Hematopoietic multipotent progenitor cell treated with erythropoietin and hydrocortisone succinate and interleukin-3 and kit ligand, for 6 days (in vitro differentiated cells): ENCODE data around the gene BAX.
A peak's percentile ranks its signal among the peaks of the same experiment; 100 is the strongest.

Source experiments
- DNase-seq: peaks from one replicate; pipeline ENCODE4 v3.0.0-alpha.2; 2015

The BAX gene

DNA sequence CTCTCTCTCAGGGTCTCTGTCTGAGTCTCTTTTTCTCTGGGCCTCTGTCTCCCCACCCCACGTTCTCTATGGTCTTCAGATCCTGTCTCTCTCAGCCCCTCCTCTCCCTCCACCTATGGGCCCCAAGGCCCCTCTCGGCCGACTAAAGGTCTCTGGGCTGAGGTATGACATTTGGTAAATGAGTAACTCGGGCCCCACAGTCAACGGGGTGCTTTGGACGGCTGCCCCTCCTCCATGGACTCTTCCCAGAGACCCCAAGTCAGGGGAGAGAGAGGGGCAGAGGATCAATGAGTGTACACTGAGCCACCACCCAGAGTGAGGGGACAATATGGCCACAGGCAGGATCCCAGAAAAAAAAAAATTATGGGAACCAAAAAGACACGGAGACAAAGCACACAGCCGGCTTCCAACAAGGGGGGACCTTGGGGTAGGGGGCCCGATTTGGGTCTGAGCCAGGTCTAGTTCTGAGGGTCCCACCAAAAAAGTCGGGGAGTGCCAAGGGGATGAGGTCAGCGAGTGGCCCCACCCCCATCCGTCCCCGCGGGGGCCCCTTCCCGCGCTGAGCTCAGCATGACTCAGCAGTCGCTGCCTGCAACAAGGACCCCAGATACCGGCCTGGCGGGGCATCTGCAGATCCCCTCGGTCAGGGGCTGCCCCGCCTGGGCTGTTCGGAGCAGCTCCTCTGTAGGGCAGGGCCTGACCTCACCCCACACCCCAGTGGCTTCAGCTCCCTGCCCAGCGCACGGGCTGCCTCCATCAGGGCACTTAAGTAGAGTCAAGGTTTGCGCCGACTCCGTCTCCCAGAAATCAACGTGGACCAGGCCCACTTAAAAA is 8.9 kb downstream of the BAX start:
- DNase-seq = peak; percentile 91

DNA sequence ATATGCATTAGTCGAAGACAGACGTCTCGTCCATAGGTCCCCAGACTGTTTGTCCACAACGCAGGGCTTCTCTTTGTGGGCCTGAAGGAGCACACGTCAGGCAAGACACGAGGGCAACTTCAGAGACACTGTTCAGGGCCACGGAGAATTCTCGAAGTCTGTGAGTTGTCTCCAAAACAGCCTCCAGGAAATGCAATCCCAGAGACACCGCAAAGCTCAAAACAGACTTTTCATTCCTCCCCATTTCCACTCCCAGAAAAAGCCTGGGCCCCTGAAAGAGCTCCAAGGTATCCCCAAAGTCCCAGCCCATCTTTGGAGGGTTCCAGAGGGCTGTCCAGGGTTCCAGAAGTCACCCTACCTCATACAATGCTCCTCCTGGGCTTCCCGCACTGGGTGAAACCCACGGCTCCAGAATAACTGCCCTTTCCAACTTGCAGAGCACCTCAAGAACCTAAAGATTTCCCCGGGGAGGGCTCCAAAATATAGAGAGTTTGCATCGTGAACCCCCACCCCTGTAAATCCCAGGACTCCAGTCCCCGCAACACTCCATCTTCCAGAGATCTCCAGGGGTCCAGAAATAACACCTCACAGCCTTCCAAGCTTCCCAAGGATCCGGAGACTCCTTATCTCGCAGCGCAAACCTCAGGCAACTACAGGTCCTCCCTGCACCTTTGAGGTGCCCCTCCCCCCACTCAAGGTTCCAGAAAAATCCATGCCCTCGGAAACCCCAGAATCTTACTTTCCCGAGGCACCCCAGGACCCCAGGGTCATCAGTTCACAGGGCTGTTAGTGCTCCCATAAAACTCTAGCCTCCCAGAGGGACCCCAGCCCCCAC is 9.7 kb downstream of the BAX start:
- DNase-seq = no peak

GRCh38 chr19:48965040-48965805 is 10.5 kb downstream of the BAX start, which contains the start of gene FTL:
Gene FTL (plus strand): TSS chr19:48965309. CDS start chr19:48965508, 199 bp downstream.
- peak; percentile 98 for DNase-seq

DNA sequence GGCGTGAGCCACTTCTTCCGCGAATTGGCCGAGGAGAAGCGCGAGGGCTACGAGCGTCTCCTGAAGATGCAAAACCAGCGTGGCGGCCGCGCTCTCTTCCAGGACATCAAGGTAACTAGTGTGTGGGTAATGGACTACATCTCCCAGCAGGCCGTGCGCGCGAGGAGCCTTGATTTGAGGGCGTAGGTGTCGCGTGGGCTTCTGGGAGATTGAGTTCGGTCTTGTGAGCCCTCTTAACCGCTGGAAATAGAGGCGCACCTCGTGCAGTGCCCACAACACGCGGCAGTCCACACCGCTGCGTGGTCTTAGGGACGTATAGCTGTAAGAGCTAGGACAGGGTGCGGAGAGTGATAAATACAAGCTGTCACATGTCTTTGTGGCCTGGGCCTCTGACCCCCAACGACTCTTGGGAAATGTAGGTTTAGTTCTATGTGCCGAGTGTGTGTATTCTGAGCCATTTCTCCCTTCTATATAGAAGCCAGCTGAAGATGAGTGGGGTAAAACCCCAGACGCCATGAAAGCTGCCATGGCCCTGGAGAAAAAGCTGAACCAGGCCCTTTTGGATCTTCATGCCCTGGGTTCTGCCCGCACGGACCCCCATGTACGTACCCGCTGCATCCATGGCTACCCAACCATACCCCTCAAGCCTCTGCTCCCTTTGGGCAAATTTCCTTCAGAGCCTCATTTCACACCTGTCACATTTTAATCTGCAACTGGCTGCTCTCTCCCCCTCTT is 11.3 kb downstream of the BAX start:
- DNase-seq = peak; percentile 94

DNA sequence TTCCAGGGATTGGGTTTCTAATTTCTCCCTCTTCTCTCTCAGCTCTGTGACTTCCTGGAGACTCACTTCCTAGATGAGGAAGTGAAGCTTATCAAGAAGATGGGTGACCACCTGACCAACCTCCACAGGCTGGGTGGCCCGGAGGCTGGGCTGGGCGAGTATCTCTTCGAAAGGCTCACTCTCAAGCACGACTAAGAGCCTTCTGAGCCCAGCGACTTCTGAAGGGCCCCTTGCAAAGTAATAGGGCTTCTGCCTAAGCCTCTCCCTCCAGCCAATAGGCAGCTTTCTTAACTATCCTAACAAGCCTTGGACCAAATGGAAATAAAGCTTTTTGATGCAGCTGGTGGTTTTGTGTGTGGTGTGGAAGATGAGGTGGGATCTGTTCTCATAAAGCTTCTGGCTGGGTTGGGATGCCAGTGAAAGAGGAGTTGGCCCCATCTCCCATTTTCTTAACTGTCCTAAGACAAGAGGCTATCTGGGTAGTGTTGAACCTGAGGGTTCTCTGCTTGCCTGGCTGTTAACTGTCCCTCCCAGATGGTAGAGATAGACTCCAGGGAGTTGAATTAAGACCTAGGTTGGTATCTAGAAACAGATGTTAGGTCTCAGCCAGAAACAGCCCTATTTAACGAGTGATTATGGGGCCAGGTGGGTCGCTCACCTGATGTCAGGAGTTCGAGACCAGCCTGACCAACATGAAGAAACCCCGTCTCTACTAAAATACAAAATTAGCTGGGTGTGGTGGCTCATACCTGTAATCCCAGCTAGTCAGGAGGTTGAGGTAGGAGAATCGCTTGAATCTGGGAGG is 12.1 kb downstream of the BAX start:
- DNase-seq = peak; percentile 64

DNA sequence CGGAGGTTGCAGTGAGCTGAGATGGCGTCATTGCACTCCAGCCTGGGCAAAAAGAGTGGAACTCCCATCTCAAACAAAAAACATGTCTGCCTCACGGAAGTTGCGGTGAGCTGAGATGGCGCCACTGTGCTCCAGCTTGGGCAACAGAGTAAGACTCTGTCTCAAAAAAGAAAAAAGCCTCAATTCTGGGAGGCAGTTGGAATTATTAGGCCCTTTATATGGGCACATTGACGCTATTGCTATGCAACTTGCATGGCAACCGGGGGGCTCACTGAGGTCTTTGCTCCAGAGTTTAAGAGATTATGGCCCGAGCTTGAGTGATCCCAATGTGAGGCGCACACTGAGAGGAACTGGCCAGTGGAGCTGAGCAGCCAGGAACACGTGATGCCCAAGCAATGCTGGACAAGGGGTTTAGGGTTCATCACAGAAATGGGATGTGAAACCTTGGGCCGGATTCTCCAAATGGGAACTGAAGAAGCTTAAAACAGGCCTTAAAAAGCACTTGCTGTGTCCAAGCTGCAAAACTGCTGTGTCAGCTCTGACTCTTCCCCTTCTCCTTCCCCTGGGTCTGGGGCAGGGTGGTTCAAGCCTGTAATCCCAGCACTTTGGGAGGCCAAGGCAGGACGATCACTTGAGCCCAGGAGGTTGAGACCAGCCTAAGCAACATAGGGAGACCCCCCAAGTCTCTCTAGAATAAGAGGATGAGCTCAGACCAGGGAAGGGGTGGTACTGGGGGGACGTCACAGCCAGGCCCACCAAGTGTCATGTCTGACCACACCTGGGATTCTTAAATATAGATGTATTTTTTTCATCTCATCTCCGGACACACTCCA is 12.9 kb downstream of the BAX start:
- peak; percentile 49 for DNase-seq

DNA sequence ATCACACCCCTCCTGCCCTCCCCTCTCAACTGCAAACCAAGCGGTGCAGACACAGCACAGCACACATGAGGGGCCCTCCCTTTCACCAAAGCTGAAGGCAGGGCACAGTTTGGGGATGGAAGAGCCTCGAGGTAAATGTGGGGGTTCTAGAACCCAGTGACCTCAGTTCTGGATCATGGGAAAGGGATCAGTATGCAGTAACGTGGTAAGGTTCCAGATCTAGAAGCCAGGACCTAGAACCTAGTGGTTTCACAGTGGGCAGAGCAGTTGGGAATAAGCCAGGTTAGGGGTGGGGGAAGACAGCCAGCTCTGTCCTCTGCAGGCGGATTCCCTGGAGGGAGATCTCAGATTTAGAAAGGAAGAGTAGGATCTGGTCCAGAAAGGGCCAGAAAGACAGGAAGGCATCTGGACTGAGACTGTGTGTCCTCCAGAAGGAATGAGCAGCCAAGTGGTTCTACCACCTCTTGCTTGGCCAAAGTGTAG is 13.5 kb downstream of the BAX start:
- peak; percentile 27 for DNase-seq

DNA sequence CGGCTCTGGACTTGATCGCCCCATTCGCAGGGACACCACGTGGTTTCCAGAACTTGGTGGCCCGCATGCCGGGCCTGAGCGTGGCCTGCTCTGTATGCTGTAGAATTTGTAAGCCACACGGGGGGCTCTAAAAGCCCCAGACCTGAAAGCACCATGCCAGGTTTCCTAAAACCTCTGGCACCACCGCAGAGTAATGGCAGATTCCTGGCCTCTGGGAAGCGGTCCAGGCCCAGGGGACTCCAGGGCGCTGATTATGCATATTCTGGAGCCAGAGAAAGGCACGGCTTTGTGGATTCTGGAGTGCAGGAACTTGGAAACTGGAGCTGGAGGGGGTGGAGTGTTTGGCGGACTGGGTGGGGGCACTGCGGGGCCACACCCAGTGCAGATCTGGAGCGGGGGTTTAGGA is 14.1 kb downstream of the BAX start:
- no peak for DNase-seq

GRCh38 chr19:48969276-48970138 is 14.8 kb downstream of the BAX start:
- peak; percentile 91 for DNase-seq

DNA sequence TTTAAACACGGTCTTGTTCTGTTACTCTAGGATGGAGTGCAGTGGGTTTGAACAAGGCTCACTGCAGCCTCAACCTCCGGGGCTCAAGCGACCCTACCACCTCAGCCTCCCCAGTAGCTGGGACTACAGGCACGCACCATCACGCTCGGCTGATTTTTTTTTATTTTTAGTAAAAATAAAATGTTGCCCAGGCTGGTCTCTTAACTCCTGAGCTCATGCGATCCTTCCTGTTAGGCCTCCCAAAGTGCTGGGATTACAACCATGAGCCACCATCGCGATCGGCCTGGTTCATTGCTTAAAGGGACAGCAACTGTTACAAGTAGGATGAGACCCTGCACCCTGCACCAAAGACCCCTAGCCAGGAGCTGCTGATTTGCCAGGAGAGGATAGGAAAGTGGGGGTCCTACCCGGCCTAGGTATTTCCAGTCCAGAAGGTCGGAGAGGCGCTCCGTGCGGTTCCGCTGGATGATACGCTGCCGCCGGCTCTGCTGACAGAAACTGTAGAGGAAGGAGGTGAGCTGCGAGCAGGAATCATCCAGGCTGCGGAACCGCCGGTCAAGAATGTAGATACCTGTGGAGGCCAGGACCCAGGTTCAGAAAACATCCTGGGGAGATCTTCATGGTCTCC is 15.6 kb downstream of the BAX start:
- no peak for DNase-seq

- DNase-seq = peak; percentile 96
Measured at GRCh38 chr19:48970923-48971395, 16.3 kb downstream of the BAX start.

GRCh38 chr19:48975947-48976847 is 21.5 kb downstream of the BAX start:
- peak; percentile 84 for DNase-seq

GRCh38 chr19:48977061-48977460 is 22.4 kb downstream of the BAX start:
- DNase-seq = no peak

- peak; percentile 56 for DNase-seq
Measured at GRCh38 chr19:48982280-48982679, 27.6 kb downstream of the BAX start.

- no peak for DNase-seq
Measured at GRCh38 chr19:48985711-48986110, 31.0 kb downstream of the BAX start.

- no peak for DNase-seq
Measured at GRCh38 chr19:48986211-48986610, 31.5 kb downstream of the BAX start.

- DNase-seq = no peak
Measured at GRCh38 chr19:48987323-48987722, 32.6 kb downstream of the BAX start.

- DNase-seq = no peak
Measured at GRCh38 chr19:48988286-48988685, 33.6 kb downstream of the BAX start.
